Type B pancreatic cell (in vitro differentiated cells): ENCODE results near the gene EPS8L3. TPM values are rescaled to one million over a fixed set of nuclear protein-coding genes. Genes with fewer than 3 reads are reported as not detected.
"Not testable (repeated sequence)": the region's sequence is repeated elsewhere in the genome, so short reads cannot be mapped to it uniquely, and the experiment has no call there.

Experiments
- DNase-seq: peaks from one replicate; pipeline ENCODE4 v3.0.0; 2021; ENCODE audit warnings: mixed read lengths; ENCODE audit not compliant: unreplicated experiment; ENCODE audit errors: extremely low spot score
- H3K27ac Mint-ChIP-seq: 2 replicates; pipeline ENCODE4 v1.8.0; 2021; ENCODE audit warnings: mild to moderate bottlenecking, mixed read lengths
- H3K27me3 Mint-ChIP-seq: 2 replicates; pipeline ENCODE4 v1.8.0; 2021; ENCODE audit warnings: mixed read lengths
- H3K36me3 Mint-ChIP-seq: 2 replicates; pipeline ENCODE4 v1.8.0; 2021; ENCODE audit warnings: mixed read lengths
- H3K4me1 Mint-ChIP-seq: one replicate; pipeline ENCODE4 v1.8.0; 2021; ENCODE audit warnings: mixed read lengths; ENCODE audit not compliant: unreplicated experiment
- H3K4me3 Mint-ChIP-seq: 2 replicates; pipeline ENCODE4 v1.8.0; 2021; ENCODE audit warnings: mild to moderate bottlenecking, mixed read lengths
- H3K9me3 Mint-ChIP-seq: 2 replicates; pipeline ENCODE4 v1.8.0; 2021; ENCODE audit warnings: mixed read lengths
- total RNA-seq: library from RNA; stranded (reverse); gene quantifications from 2 replicates; pipeline ENCODE4 v1.2.1, GENCODE V29; 2021; ENCODE audit warnings: low replicate concordance
- TF ChIP-seq, protein P1 (sequence below): fragments of 200-600 bp; sonication (generic); conservative IDR thresholded peaks from 2 replicates; pipeline ENCODE4 v1.5.0; 2021; ENCODE audit warnings: antibody characterized with exemption, mild to moderate bottlenecking

Gene EPS8L3
- total RNA-seq, 1 donor from 2014 or later = 9.9 TPM

GRCh38 chr1:109802901-109803561 is 39.3 kb upstream of the EPS8L3 start:
- Mint-ChIP-seq H3K9me3 (no peaks in the 10 kb centered on the region), H3K4me1 (peaks cover 5% of the 10 kb centered on the region), H3K36me3 (no peaks in the 10 kb centered on the region), H3K27ac (no peak overlapping the region), H3K27me3 (no peaks in the 10 kb centered on the region), H3K4me3 (no peak overlapping the region)
- TF ChIP-seq, protein P1, sequence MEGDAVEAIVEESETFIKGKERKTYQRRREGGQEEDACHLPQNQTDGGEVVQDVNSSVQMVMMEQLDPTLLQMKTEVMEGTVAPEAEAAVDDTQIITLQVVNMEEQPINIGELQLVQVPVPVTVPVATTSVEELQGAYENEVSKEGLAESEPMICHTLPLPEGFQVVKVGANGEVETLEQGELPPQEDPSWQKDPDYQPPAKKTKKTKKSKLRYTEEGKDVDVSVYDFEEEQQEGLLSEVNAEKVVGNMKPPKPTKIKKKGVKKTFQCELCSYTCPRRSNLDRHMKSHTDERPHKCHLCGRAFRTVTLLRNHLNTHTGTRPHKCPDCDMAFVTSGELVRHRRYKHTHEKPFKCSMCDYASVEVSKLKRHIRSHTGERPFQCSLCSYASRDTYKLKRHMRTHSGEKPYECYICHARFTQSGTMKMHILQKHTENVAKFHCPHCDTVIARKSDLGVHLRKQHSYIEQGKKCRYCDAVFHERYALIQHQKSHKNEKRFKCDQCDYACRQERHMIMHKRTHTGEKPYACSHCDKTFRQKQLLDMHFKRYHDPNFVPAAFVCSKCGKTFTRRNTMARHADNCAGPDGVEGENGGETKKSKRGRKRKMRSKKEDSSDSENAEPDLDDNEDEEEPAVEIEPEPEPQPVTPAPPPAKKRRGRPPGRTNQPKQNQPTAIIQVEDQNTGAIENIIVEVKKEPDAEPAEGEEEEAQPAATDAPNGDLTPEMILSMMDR = no peak
- DNase-seq = no peak

DNA sequence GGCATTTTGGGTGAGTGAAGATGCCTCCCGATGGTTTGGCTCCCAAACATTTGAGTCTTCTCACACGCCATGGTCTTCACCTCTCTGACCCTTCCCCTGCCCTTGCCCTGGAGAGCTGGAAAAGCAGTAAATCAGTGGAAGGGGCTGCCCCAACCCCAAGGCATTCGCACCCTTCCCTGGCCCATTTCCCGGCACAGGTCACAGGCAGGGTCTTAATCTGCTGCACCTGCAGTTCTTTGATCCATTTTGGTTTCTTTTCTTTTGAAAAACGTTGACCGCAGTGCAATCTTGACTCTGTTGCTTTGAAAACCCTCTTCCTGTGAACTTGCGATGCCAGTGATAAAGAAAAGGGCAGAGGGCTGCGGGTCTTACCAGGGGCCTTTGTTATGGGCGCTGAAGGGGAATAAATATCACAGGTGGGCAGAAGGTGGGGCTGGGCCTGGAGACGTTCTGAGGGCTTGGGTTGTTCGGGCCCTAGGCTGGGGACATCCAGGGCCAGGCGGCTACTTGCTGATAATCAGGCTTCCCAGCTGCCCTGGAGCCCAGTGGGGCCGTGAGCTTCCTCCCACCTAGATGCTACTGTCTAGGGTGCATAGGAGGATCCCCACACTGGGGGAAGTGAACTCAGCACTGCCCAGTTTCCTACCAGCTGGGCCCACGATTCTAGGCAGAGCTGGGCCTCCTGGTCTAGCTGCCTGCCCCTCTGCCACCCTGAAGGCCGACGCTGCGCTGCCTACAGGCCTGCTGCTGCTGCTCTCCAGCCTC is 38.6 kb upstream of the EPS8L3 start:
- no peak for DNase-seq
- TF ChIP-seq, protein P1 = no peak
- peaks cover 5% of the 10 kb centered on the region for H3K4me1 Mint-ChIP-seq
- no peaks in the 10 kb centered on the region for H3K36me3 Mint-ChIP-seq
- H3K9me3 Mint-ChIP-seq = no peaks in the 10 kb centered on the region
- no peak overlapping the region for H3K27ac Mint-ChIP-seq
- no peak overlapping the region for H3K4me3 Mint-ChIP-seq
- H3K27me3 Mint-ChIP-seq = no peaks in the 10 kb centered on the region

DNA sequence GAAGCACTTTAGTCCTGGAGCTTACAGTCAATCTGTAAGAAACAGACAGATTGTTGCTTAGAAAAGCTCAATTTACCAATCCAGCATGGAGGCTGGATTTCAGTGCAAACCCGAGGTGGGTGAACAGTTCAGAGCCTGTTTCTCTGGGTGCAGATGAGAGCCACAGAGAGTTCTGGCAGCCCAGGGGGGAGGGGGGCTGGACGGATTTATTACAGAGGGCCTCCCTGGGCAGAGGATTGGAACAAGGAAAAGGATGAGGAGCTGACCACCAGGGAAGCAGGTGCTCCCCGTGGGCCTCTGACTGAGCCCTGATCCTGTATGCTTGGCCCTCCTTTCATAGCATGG is 38.0 kb upstream of the EPS8L3 start:
- H3K27ac Mint-ChIP-seq = no peak overlapping the region
- no peaks in the 10 kb centered on the region for H3K36me3 Mint-ChIP-seq
- no peak overlapping the region for H3K4me3 Mint-ChIP-seq
- TF ChIP-seq, protein P1 = no peak
- H3K4me1 Mint-ChIP-seq = peaks cover 7% of the 10 kb centered on the region
- H3K27me3 Mint-ChIP-seq = no peaks in the 10 kb centered on the region
- H3K9me3 Mint-ChIP-seq = no peaks in the 10 kb centered on the region
- no peak for DNase-seq

- Mint-ChIP-seq H3K9me3 (no peaks in the 10 kb centered on the region), H3K4me3 (no peak overlapping the region), H3K27ac (no peak overlapping the region), H3K4me1 (peaks cover 11% of the 10 kb centered on the region), H3K36me3 (no peaks in the 10 kb centered on the region), H3K27me3 (no peaks in the 10 kb centered on the region)
- TF ChIP-seq, protein P1 = no peak
- DNase-seq = no peak
Measured at GRCh38 chr1:109800291-109800690, 36.6 kb upstream of the EPS8L3 start.

DNA sequence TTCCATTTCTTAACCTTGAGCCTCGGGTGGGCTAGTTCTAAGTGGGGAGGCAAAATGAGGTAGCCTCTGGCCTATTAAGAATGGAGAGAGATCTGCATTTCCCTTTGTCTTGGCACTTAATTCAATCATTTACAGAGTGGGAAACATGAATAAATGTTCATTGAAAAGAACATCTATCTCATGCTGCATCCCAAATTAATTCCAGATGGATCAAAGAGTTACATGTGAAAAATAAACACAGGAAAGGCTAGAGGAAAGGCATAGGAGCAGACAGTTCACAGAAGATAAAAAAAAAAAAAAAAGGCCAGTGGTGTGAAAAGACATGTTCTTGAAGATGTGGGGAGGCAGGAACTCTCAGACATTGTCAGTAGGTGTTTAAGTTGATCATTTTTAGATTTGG is 35.7 kb upstream of the EPS8L3 start:
- Mint-ChIP-seq H3K4me1 (peaks cover 12% of the 10 kb centered on the region), H3K4me3 (no peak overlapping the region), H3K9me3 (no peaks in the 10 kb centered on the region), H3K27ac (no peak overlapping the region), H3K27me3 (no peaks in the 10 kb centered on the region), H3K36me3 (no peaks in the 10 kb centered on the region)
- DNase-seq = no peak
- TF ChIP-seq, protein P1 = no peak

DNA sequence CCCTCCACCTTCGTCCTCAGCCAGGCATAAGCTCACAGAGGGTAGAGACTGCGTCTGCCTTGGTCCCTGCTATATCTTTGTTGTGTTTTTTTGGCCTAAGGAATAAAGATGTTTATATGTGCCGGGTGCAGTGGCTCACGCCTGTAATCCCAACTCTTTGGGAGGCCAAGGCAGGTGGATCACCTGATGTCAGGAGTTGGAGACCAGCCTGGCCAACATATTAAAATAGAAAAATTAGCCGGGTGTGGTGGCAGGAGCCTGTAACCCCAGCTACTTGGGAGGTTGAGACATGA is 33.5 kb upstream of the EPS8L3 start:
- H3K27me3 Mint-ChIP-seq, H3K27ac Mint-ChIP-seq, H3K9me3 Mint-ChIP-seq: not testable (repeated sequence)

More for the DNA sequence above, 33.5 kb upstream of the EPS8L3 start:
- peaks cover 31% of the 10 kb centered on the region for H3K4me1 Mint-ChIP-seq
- H3K36me3 Mint-ChIP-seq, H3K4me3 Mint-ChIP-seq: not testable (repeated sequence)
- peak; percentile 45 for DNase-seq
